BE2C (cell line): Measurements from ENCODE around the gene PTPRD.

Experiments
- DNase-seq: peaks from one replicate; pipeline ENCODE4 v3.0.0-alpha.2; 2020
- H3K27me3 ChIP-seq: fragments of 250-450 bp; sonication (Bioruptor Pico); 2 replicates; pipeline ENCODE4 v1.5.1; 2020; ENCODE audit warnings: mild to moderate bottlenecking
- H3K36me3 ChIP-seq: fragments of 250-450 bp; sonication (Bioruptor Pico); 2 replicates; pipeline ENCODE4 v1.5.1; 2020; ENCODE audit warnings: mild to moderate bottlenecking
- H3K4me1 ChIP-seq: fragments of 250-450 bp; sonication (Bioruptor Pico); 2 replicates; pipeline ENCODE4 v1.5.1; 2020
- H3K4me3 ChIP-seq: 2 replicates; pipeline ENCODE4 v1.5.1; 2011; ENCODE audit warnings: low read depth, low read length
- H3K9me3 ChIP-seq: fragments of 250-450 bp; sonication (Bioruptor Pico); 2 replicates; pipeline ENCODE4 v1.5.1; 2020
- TF ChIP-seq, protein P1 (sequence below): IDR thresholded peaks from 2 replicates; pipeline ENCODE4 v1.5.1; 2012; ENCODE audit warnings: mild to moderate bottlenecking, low read depth, low read length

PTPRD gene

DNA sequence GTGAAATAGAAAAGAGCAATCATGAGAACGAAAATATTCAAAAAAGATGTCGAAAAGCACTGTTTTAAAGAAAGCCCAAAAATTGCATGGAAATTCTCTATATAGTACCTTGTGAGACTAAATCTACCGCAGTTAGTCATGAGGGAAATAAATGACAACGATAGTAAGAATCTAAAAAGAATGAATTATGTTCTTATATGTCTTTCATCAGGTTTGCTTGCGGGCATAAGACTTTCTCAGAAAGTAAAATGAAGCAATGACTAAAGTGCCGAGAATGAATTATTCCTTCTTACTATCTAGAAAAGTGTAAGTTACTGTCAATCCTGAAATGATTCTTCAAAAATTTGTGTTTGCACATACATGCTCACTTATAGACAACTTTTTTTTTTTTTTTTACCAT, 26.4 kb downstream of the PTPRD start:
- no peaks in the 10 kb centered on the region for H3K9me3 ChIP-seq
- TF ChIP-seq, protein P1, sequence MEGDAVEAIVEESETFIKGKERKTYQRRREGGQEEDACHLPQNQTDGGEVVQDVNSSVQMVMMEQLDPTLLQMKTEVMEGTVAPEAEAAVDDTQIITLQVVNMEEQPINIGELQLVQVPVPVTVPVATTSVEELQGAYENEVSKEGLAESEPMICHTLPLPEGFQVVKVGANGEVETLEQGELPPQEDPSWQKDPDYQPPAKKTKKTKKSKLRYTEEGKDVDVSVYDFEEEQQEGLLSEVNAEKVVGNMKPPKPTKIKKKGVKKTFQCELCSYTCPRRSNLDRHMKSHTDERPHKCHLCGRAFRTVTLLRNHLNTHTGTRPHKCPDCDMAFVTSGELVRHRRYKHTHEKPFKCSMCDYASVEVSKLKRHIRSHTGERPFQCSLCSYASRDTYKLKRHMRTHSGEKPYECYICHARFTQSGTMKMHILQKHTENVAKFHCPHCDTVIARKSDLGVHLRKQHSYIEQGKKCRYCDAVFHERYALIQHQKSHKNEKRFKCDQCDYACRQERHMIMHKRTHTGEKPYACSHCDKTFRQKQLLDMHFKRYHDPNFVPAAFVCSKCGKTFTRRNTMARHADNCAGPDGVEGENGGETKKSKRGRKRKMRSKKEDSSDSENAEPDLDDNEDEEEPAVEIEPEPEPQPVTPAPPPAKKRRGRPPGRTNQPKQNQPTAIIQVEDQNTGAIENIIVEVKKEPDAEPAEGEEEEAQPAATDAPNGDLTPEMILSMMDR, result no peak
- H3K4me1 ChIP-seq, result no peaks in the 10 kb centered on the region
- H3K4me3 ChIP-seq, result no peak overlapping the region
- no peaks in the 10 kb centered on the region for H3K36me3 ChIP-seq
- H3K27me3 ChIP-seq, result no peaks in the 10 kb centered on the region
- no peak for DNase-seq

GRCh38 chr9:10571699-10572098, 41.1 kb downstream of the PTPRD start:
- Histone ChIP-seq H3K4me3 (no peak overlapping the region), H3K27me3 (no peaks in the 10 kb centered on the region), H3K4me1 (no peaks in the 10 kb centered on the region), H3K36me3 (no peaks in the 10 kb centered on the region), H3K9me3 (no peaks in the 10 kb centered on the region)
- TF ChIP-seq, protein P1, result no peak
- no peak for DNase-seq

DNA sequence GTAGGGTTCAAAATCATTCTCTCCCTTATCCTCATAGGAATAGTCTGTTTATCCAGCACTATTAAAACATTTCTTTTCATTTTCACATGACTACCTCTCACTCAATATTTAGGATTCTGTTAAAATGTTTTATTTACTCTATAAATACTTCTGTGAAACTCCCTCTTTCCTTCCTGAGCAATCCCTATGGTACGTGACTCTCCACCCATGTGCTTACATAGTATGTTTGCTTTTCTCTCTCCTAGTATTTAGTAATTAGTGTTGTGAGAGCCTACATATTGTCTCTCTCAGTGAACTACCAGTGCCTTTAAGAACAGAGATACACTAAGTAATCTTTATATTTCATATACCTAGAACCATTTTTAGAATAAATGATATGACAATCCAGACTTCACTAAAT, 46.0 kb downstream of the PTPRD start:
- DNase-seq, result no peak
- H3K36me3 ChIP-seq, result no peaks in the 10 kb centered on the region
- TF ChIP-seq, protein P1, result no peak
- no peak overlapping the region for H3K4me3 ChIP-seq
- H3K27me3 ChIP-seq, result no peaks in the 10 kb centered on the region
- no peaks in the 10 kb centered on the region for H3K4me1 ChIP-seq
- H3K9me3 ChIP-seq, result no peaks in the 10 kb centered on the region

DNA sequence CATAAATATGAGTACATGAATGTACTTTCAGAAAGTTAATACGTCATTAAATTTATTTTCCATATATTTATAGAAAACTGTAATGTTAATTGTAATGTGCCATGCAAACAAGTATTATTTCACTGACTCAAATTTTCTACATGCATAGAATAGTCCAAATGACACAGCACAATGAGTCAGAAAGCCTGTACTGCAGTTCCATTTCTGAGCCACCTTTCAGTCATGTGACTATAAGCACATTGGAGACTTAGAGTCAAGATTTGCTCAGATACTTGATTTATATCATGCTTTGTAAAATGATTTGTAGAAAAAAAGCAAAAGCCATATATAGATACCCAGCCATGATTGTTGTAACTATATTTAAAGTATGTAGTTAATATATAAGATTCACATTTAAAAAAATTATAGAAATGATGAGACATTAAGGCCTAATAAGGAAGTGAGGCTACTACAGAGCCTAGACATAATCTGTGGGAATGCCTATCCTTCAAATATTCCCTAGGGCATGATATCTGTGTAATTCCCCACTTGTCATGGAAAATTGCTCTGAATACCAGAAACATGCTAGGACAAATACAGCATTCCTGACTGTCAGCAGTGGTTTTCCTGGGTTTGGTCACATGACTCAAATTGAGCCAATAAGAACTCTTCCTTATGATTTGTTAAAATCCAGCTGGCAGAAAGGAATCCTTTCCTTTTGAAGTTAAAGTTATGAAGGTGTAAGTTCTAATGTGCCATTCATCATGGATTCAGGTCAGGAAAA, 50.0 kb downstream of the PTPRD start:
- H3K27me3 ChIP-seq, result no peaks in the 10 kb centered on the region
- no peak for DNase-seq
- H3K4me1 ChIP-seq, result no peaks in the 10 kb centered on the region
- H3K4me3 ChIP-seq, result no peak overlapping the region
- H3K36me3 ChIP-seq, result no peaks in the 10 kb centered on the region
- TF ChIP-seq, protein P1, result no peak
- H3K9me3 ChIP-seq, result no peaks in the 10 kb centered on the region

- no peak for DNase-seq
- TF ChIP-seq, protein P1, result no peak
- Histone ChIP-seq H3K4me1 (no peaks in the 10 kb centered on the region), H3K36me3 (no peaks in the 10 kb centered on the region), H3K27me3 (no peaks in the 10 kb centered on the region), H3K4me3 (no peak overlapping the region), H3K9me3 (no peaks in the 10 kb centered on the region)
These were observed 64.5 kb downstream of the PTPRD start for GRCh38 chr9:10548348-10548747.

DNA sequence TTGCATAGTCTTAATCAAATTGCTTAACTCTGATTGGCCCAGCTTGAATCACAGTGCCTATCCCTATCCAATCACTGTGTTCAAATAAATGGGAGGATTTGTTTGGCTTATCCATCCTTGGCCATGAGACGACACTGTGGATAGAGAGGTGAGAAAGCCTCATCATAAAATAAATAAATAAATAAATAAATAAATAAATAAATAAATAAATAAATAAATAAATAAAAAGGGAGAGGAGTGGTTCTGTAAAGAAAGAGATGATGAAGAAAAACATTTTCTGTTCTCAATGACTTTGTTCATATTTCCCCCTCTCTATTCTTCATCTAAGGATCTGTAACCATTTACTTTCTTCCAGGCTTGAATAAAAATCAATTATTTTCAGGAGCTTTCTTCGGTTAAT, 74.7 kb downstream of the PTPRD start:
- Histone ChIP-seq H3K9me3 (no peaks in the 10 kb centered on the region), H3K36me3 (no peaks in the 10 kb centered on the region), H3K4me1 (no peaks in the 10 kb centered on the region), H3K4me3 (no peak overlapping the region), H3K27me3 (no peaks in the 10 kb centered on the region)
- TF ChIP-seq, protein P1, result no peak
- no peak for DNase-seq
